K562 (cell line): ENCODE data around the gene COX6A1. TPM values are rescaled to one million over a fixed set of nuclear protein-coding genes. Genes with fewer than 3 reads are reported as not detected.

Source experiments
- FOXJ3 ChIP-seq: sonication (generic); formaldehyde crosslinking; IDR thresholded peaks from 2 replicates; pipeline ENCODE4 v1.4.0; 2020; ENCODE audit warnings: mild to moderate bottlenecking, missing genetic modification reagents
- GABPA ChIP-seq: fragments of 200-800 bp; sonication (Bioruptor generic); conservative IDR thresholded peaks from 2 replicates; pipeline ENCODE4 v1.6.1; 2016; ENCODE audit warnings: low read depth, missing genetic modification characterization, missing compliant biosample characterization
- GTF2A2 ChIP-seq: IDR thresholded peaks from 2 replicates; pipeline ENCODE4 v1.6.1; 2016; ENCODE audit warnings: mild to moderate bottlenecking, missing genetic modification characterization, missing compliant biosample characterization
- HMGN3 ChIP-seq: IDR thresholded peaks from 2 replicates; pipeline ENCODE4 v1.6.1; 2011; ENCODE audit warnings: borderline replicate concordance, low read depth, mild to moderate bottlenecking, mixed read lengths, low read length; ENCODE audit not compliant: insufficient read length; ENCODE audit errors: extremely low read depth
- NEUROD1 ChIP-seq: fragments of 150-350 bp; IDR thresholded peaks from 2 replicates; pipeline ENCODE4 v1.6.1; 2014; ENCODE audit warnings: borderline replicate concordance, low read length, low read depth; ENCODE audit not compliant: partially characterized antibody
- NUFIP1 ChIP-seq: fragments of 450-650 bp; IDR thresholded peaks from 2 replicates; pipeline ENCODE4 v1.6.1; 2018; ENCODE audit not compliant: partially characterized antibody
- RFX5 ChIP-seq: IDR thresholded peaks from 2 replicates; pipeline ENCODE4 v1.6.1; 2011; ENCODE audit warnings: low read depth, mild to moderate bottlenecking, improper control_type of control experiment, low read length
- SMARCB1 ChIP-seq: IDR thresholded peaks from 2 replicates; pipeline ENCODE4 v1.6.1; 2011; ENCODE audit warnings: improper control_type of control experiment, low read depth; ENCODE audit not compliant: insufficient read length
- SOX6 ChIP-seq: fragments of 450-650 bp; IDR thresholded peaks from 2 replicates; pipeline ENCODE4 v1.6.1; 2014; ENCODE audit warnings: mild to moderate bottlenecking
- TEAD2 ChIP-seq: fragments of 450-650 bp; IDR thresholded peaks from 2 replicates; pipeline ENCODE4 v1.6.1; 2016; ENCODE audit warnings: missing genetic modification characterization, control low read depth, missing compliant biosample characterization
- TRIM24 ChIP-seq, 2 experiments: fragments of 450-650 bp; IDR thresholded peaks; 2 replicates each; pipeline ENCODE4 v1.6.1; 2016
- ZNF165 ChIP-seq: fragments of 250-450 bp; sonication (Bioruptor Pico); IDR thresholded peaks from 2 replicates; pipeline ENCODE4 v1.4.0; 2020; ENCODE audit warnings: borderline replicate concordance
- ZNF184 ChIP-seq: sonication (generic); formaldehyde crosslinking; IDR thresholded peaks from 2 replicates; pipeline ENCODE4 v1.5.0; 2020; ENCODE audit warnings: missing genetic modification reagents
- polyA plus RNA-seq, 8 experiments: library from polyadenylated mRNA; depleted of rRNA in 4 of 8; stranded (reverse) in 5 of 8; unstranded in 3 of 8; fragments of >200 nt; fragmentation: Nextera tagmentation in 2 of 8; fragmentation: Illumina TruSeq in 1 of 8; extraction: Ambion mirVana in 2 of 8; extraction: Trizol in 1 of 8; gene quantifications; 2 replicates each; pipeline versions ENCODE4 v1.2.1 to v1.2.3, GENCODE V29; 2011 to 2014; ENCODE audit warnings: inconsistent platforms in 1 of 8, missing spikeins in 1 of 8
- total RNA-seq, 7 experiments: library from RNA; depleted of rRNA in 6 of 7; stranded (reverse); fragments of >200 nt in 6 of 7; fragmentation: Illumina TruSeq in 2 of 7; extraction: Trizol in 2 of 7; gene quantifications; 2 replicates each; pipeline versions ENCODE4 v1.2.1 to v1.2.3, GENCODE V29; 2011 to 2021; ENCODE audit warnings: low replicate concordance in 1 of 7
- TF ChIP-seq, protein P1 (sequence below): fragments of 250-450 bp; sonication (Bioruptor Pico); IDR thresholded peaks from 2 replicates; pipeline ENCODE4 v1.8.0; 2021; ENCODE audit warnings: borderline replicate concordance, mild to moderate bottlenecking, moderate library complexity; ENCODE audit not compliant: poor library complexity, severe bottlenecking
- TF ChIP-seq, protein P2 (sequence below): sonication (generic); formaldehyde crosslinking; IDR thresholded peaks from 2 replicates; pipeline ENCODE4 v1.8.0; 2022; ENCODE audit warnings: missing genetic modification reagents, mild to moderate bottlenecking, moderate library complexity, borderline replicate concordance
- TF ChIP-seq, protein P3 (sequence below): sonication (generic); formaldehyde crosslinking; IDR thresholded peaks from 2 replicates; pipeline ENCODE4 v1.8.0; 2023; ENCODE audit warnings: missing genetic modification reagents, mild to moderate bottlenecking, borderline replicate concordance
- TF ChIP-seq, protein P4 (sequence below): fragments of 450-650 bp; IDR thresholded peaks from 2 replicates; pipeline ENCODE4 v1.6.1; 2016; ENCODE audit warnings: antibody characterized with exemption
- TF ChIP-seq, protein P5 (sequence below): fragments of 450-650 bp; IDR thresholded peaks from 2 replicates; pipeline ENCODE4 v1.6.1; 2014; ENCODE audit warnings: low read depth, mild to moderate bottlenecking, moderate library complexity, borderline replicate concordance

The COX6A1 gene
- total and polyA plus RNA-seq, 9 of the 15 experiments (the other 6 are each of a cell fraction or from before 2014, with no cell fraction given): 414 to 4,142 (median 931) TPM

DNA sequence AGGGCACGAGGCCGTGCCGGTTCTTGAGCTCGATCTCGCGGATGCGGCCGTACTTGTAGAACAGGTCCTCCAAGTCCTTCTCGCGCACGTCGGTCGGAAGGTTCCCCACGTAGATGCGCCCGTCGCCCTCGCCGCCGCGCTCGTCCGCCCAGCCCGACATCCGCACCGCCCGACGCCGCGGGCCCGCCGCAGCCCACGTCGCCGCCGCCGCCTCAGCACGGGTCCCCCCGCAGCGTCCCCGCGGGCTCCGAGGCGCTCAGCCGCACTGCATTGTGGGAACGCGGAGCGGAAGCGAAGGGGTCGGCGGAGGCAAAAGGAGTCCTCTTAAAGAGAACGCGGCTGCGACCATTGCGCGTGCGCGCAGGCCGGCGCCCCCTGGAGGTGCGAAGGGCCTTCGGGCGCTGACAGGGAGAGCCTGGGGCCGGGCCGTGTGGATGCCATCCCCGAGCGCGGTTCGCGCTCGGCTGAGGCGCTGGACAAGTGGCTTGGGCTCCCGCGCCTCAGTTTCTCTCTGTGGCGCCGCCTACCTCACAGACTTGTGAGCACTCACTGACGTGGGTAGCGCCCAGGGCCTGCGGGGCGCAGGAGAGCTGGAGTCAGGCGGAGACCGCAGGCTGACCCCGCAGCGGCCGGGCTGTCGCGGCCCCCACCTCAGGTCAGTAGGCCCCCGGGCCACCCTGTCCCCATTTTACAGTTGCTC is 31.7 kb downstream of the COX6A1 start, which contains the start of gene SRSF9 (continued):
- TF ChIP-seq, protein P1, sequence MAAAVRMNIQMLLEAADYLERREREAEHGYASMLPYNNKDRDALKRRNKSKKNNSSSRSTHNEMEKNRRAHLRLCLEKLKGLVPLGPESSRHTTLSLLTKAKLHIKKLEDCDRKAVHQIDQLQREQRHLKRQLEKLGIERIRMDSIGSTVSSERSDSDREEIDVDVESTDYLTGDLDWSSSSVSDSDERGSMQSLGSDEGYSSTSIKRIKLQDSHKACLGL (CRISPR knock-in tag): no peak
- TF ChIP-seq GTF2A2 (tag): no peak
- TF ChIP-seq, protein P2, sequence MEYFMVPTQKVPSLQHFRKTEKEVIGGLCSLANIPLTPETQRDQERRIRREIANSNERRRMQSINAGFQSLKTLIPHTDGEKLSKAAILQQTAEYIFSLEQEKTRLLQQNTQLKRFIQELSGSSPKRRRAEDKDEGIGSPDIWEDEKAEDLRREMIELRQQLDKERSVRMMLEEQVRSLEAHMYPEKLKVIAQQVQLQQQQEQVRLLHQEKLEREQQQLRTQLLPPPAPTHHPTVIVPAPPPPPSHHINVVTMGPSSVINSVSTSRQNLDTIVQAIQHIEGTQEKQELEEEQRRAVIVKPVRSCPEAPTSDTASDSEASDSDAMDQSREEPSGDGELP: peak; percentile 74; the same call in 1 of the 2 replicates
- TF ChIP-seq, protein P3, sequence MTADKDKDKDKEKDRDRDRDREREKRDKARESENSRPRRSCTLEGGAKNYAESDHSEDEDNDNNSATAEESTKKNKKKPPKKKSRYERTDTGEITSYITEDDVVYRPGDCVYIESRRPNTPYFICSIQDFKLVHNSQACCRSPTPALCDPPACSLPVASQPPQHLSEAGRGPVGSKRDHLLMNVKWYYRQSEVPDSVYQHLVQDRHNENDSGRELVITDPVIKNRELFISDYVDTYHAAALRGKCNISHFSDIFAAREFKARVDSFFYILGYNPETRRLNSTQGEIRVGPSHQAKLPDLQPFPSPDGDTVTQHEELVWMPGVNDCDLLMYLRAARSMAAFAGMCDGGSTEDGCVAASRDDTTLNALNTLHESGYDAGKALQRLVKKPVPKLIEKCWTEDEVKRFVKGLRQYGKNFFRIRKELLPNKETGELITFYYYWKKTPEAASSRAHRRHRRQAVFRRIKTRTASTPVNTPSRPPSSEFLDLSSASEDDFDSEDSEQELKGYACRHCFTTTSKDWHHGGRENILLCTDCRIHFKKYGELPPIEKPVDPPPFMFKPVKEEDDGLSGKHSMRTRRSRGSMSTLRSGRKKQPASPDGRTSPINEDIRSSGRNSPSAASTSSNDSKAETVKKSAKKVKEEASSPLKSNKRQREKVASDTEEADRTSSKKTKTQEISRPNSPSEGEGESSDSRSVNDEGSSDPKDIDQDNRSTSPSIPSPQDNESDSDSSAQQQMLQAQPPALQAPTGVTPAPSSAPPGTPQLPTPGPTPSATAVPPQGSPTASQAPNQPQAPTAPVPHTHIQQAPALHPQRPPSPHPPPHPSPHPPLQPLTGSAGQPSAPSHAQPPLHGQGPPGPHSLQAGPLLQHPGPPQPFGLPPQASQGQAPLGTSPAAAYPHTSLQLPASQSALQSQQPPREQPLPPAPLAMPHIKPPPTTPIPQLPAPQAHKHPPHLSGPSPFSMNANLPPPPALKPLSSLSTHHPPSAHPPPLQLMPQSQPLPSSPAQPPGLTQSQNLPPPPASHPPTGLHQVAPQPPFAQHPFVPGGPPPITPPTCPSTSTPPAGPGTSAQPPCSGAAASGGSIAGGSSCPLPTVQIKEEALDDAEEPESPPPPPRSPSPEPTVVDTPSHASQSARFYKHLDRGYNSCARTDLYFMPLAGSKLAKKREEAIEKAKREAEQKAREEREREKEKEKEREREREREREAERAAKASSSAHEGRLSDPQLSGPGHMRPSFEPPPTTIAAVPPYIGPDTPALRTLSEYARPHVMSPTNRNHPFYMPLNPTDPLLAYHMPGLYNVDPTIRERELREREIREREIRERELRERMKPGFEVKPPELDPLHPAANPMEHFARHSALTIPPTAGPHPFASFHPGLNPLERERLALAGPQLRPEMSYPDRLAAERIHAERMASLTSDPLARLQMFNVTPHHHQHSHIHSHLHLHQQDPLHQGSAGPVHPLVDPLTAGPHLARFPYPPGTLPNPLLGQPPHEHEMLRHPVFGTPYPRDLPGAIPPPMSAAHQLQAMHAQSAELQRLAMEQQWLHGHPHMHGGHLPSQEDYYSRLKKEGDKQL (CRISPR knock-in tag): no peak
- no peak for TF ChIP-seq RFX5
- TF ChIP-seq, protein P4, sequence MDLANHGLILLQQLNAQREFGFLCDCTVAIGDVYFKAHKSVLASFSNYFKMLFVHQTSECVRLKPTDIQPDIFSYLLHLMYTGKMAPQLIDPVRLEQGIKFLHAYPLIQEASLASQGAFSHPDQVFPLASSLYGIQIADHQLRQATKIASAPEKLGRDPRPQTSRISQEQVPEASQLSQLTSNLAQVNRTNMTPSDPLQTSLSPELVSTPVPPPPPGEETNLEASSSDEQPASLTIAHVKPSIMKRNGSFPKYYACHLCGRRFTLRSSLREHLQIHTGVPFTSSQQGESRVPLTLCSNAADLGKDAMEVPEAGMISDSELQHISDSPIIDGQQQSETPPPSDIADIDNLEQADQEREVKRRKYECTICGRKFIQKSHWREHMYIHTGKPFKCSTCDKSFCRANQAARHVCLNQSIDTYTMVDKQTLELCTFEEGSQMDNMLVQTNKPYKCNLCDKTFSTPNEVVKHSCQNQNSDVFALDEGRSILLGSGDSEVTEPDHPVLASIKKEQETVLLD: peak; percentile 83
- no peak for TF ChIP-seq ZNF184
- TF ChIP-seq GABPA (tag): peak; percentile 75
- peak; percentile 55; the same call in 1 of the 2 replicates for TF ChIP-seq SOX6
- no peak; a peak in 1 of 4 replicates for TF ChIP-seq TRIM24 (IDR thresholded peaks at IDR 0.05)
- TF ChIP-seq, protein P5, sequence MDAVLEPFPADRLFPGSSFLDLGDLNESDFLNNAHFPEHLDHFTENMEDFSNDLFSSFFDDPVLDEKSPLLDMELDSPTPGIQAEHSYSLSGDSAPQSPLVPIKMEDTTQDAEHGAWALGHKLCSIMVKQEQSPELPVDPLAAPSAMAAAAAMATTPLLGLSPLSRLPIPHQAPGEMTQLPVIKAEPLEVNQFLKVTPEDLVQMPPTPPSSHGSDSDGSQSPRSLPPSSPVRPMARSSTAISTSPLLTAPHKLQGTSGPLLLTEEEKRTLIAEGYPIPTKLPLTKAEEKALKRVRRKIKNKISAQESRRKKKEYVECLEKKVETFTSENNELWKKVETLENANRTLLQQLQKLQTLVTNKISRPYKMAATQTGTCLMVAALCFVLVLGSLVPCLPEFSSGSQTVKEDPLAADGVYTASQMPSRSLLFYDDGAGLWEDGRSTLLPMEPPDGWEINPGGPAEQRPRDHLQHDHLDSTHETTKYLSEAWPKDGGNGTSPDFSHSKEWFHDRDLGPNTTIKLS: peak; percentile 63
- peak; percentile 89 for TF ChIP-seq HMGN3
- TF ChIP-seq SMARCB1: no peak
- no peak for TF ChIP-seq TEAD2 (tag)
- TF ChIP-seq FOXJ3: no peak
- peak; percentile 66 for TF ChIP-seq NEUROD1
- TF ChIP-seq NUFIP1: no peak
- TF ChIP-seq ZNF165 (CRISPR knock-in tag): no peak
